OCI-LY1 (cell line): ENCODE data around the gene EME2.

Source experiments
- H2AFZ ChIP-seq: fragments of 200-600 bp; sonication (generic), shearing (Covaris generic); 2 replicates; pipeline ENCODE4 v1.6.0; 2014; ENCODE audit warnings: antibody characterized with exemption, mild to moderate bottlenecking, low read length
- H3F3A ChIP-seq: fragments of 200-600 bp; sonication (generic), shearing (Covaris generic); 2 replicates; pipeline ENCODE4 v1.6.0; 2014; ENCODE audit warnings: mild to moderate bottlenecking, antibody characterized with exemption, low read length, moderate library complexity; ENCODE audit not compliant: insufficient read depth
- H3K27ac ChIP-seq: fragments of 200-600 bp; sonication (generic); 2 replicates; pipeline ENCODE4 v1.5.1; 2014; ENCODE audit warnings: low read length, mixed run types, mild to moderate bottlenecking, low read depth; ENCODE audit not compliant: poor library complexity, severe bottlenecking
- H3K27me3 ChIP-seq: fragments of 200-600 bp; sonication (generic); 2 replicates; pipeline ENCODE4 v1.6.0; 2014; ENCODE audit warnings: antibody characterized with exemption, mild to moderate bottlenecking, low read length, moderate library complexity; ENCODE audit not compliant: insufficient read depth
- H3K36me3 ChIP-seq: fragments of 200-600 bp; sonication (generic); 2 replicates; pipeline ENCODE4 v1.6.1; 2014; ENCODE audit warnings: mild to moderate bottlenecking, antibody characterized with exemption, low read length, moderate library complexity, mixed read lengths; ENCODE audit not compliant: insufficient read depth
- H3K4me1 ChIP-seq: fragments of 200-600 bp; sonication (generic); 2 replicates; pipeline ENCODE4 v1.5.1; 2014; ENCODE audit warnings: mild to moderate bottlenecking, low read length, moderate library complexity; ENCODE audit not compliant: insufficient read depth, severe bottlenecking
- H3K4me2 ChIP-seq: fragments of 200-600 bp; sonication (generic), shearing (Covaris generic); 2 replicates; pipeline ENCODE4 v1.6.1; 2014; ENCODE audit warnings: low read length
- H3K4me3 ChIP-seq: fragments of 200-600 bp; sonication (generic); 2 replicates; pipeline ENCODE4 v1.5.1; 2014; ENCODE audit warnings: low read length, low read depth, mild to moderate bottlenecking, mixed read lengths; ENCODE audit not compliant: poor library complexity, severe bottlenecking
- H3K79me2 ChIP-seq: fragments of 200-600 bp; shearing (Covaris generic); 2 replicates; pipeline ENCODE4 v1.6.1; 2016; ENCODE audit warnings: mixed run types, low read length, mixed read lengths; ENCODE audit not compliant: insufficient read depth
- H3K9ac ChIP-seq: fragments of 200-600 bp; sonication (generic), shearing (Covaris generic); 2 replicates; pipeline ENCODE4 v1.6.1; 2014; ENCODE audit warnings: mild to moderate bottlenecking, low read length, mixed read lengths
- H3K9me2 ChIP-seq: fragments of 200-600 bp; sonication (generic), shearing (Covaris generic); 2 replicates; pipeline ENCODE4 v1.6.1; 2014; ENCODE audit warnings: low read depth, mild to moderate bottlenecking, low read length, mixed read lengths
- H3K9me3 ChIP-seq: fragments of 200-600 bp; shearing (Covaris generic); 2 replicates; pipeline ENCODE4 v1.6.1; 2014; ENCODE audit warnings: low read length, mixed read lengths
- H4K20me1 ChIP-seq: fragments of 200-600 bp; sonication (generic), shearing (Covaris generic); 2 replicates; pipeline ENCODE4 v1.6.0; 2016; ENCODE audit warnings: mild to moderate bottlenecking, low read length; ENCODE audit not compliant: insufficient read depth
- EZH2 ChIP-seq: fragments of 200-600 bp; sonication (generic), shearing (Covaris generic); IDR thresholded peaks from 2 replicates; pipeline ENCODE4 v1.8.0; 2017; ENCODE audit warnings: borderline replicate concordance, mixed run types, mild to moderate bottlenecking, antibody characterized with exemption, low read length, moderate library complexity, mixed read lengths
- TF ChIP-seq, protein P1 (sequence below): fragments of 200-600 bp; sonication (generic), shearing (Covaris generic); IDR thresholded peaks from 2 replicates; pipeline ENCODE4 v1.5.1; 2017; ENCODE audit warnings: mild to moderate bottlenecking, antibody characterized with exemption, low read length, moderate library complexity, mixed read lengths

EME2 gene

DNA sequence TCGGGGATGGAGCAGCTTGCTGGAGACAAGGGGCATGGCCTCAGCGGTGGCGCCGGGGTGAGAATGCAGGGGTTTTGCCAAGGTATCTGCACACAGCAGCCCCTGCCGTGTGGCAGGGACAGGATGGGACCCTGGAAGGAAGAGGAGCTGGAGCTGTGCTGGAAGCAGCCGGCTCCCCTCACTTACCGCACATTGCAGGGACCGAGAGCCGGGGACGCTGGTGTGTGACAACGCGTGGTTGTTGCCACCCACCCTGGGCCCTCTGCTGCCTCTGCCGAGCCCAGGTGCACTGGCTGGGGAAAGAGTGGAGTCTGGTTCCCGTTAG is 13.2 kb downstream of the EME2 start:
- peaks cover 45% of the 10 kb centered on the region for H3K36me3 ChIP-seq
- no peak overlapping the region for H3K4me3 ChIP-seq

DNA sequence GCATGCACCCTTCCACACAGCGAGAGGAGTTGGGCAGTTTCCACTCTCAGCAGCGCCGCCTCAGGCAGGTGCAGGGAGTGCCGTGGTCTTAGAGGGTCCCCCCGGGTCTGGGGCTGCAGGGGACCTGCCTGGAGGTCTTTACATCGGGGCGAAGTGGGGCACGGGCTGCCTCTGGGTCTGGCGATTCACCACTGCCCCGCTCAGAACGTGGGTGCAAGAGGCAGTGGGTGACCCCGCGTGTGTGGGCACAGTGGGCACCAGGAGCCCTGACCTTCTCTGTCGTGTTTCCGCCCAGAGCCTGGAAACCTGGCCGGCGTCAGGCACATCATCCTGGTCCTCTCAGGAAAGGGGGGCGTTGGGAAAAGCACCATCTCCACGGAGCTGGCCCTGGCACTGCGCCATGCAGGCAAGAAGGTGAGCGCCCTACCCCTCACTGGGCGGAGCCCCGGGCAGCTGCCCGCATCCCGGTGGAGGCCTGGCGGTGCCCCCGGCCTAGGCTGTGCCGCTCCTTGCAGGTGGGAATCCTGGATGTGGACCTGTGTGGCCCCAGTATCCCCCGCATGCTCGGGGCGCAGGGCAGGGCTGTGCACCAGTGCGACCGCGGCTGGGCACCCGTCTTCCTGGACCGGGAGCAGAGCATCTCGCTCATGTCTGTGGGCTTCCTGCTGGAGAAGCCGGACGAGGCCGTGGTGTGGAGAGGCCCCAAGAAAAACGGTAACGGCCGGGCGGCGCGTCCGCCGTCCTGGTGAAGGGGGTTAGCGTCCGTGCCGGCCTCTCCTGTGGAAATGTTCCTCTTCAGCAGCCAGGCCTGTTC is 13.8 kb downstream of the EME2 start:
- no peak overlapping the region for H3K4me3 ChIP-seq
- H3K4me1 ChIP-seq, result peaks cover 10% of the 10 kb centered on the region
- peaks cover 42% of the 10 kb centered on the region for H3K36me3 ChIP-seq
- no peaks in the 10 kb centered on the region for H3K9me3 ChIP-seq
- peaks cover 6% of the 10 kb centered on the region for H3K79me2 ChIP-seq
- H3K4me2 ChIP-seq, result no peak overlapping the region
- H3K9ac ChIP-seq, result no peak overlapping the region
- H2AFZ ChIP-seq, result no peak overlapping the region
- TF ChIP-seq, protein P1, sequence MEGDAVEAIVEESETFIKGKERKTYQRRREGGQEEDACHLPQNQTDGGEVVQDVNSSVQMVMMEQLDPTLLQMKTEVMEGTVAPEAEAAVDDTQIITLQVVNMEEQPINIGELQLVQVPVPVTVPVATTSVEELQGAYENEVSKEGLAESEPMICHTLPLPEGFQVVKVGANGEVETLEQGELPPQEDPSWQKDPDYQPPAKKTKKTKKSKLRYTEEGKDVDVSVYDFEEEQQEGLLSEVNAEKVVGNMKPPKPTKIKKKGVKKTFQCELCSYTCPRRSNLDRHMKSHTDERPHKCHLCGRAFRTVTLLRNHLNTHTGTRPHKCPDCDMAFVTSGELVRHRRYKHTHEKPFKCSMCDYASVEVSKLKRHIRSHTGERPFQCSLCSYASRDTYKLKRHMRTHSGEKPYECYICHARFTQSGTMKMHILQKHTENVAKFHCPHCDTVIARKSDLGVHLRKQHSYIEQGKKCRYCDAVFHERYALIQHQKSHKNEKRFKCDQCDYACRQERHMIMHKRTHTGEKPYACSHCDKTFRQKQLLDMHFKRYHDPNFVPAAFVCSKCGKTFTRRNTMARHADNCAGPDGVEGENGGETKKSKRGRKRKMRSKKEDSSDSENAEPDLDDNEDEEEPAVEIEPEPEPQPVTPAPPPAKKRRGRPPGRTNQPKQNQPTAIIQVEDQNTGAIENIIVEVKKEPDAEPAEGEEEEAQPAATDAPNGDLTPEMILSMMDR, result no peak
- no peak for TF ChIP-seq EZH2
- no peaks in the 10 kb centered on the region for H4K20me1 ChIP-seq
- H3K27ac ChIP-seq, result no peak overlapping the region
- no peaks in the 10 kb centered on the region for H3K27me3 ChIP-seq
- H3K9me2 ChIP-seq, result no peaks in the 10 kb centered on the region
- H3F3A ChIP-seq, result no peaks in the 10 kb centered on the region

More for the DNA sequence above, 13.2 kb downstream of the EME2 start:
- H3F3A ChIP-seq, result no peaks in the 10 kb centered on the region
- H3K4me1 ChIP-seq, result peaks cover 16% of the 10 kb centered on the region
- TF ChIP-seq, protein P1, result no peak
- TF ChIP-seq EZH2, result no peak
- no peak overlapping the region for H3K9ac ChIP-seq
- no peaks in the 10 kb centered on the region for H4K20me1 ChIP-seq
- H2AFZ ChIP-seq, result no peak overlapping the region
- no peak overlapping the region for H3K4me2 ChIP-seq
- H3K79me2 ChIP-seq, result peaks cover 6% of the 10 kb centered on the region
- H3K9me3 ChIP-seq, result no peaks in the 10 kb centered on the region
- no peaks in the 10 kb centered on the region for H3K27me3 ChIP-seq
- H3K27ac ChIP-seq, result no peak overlapping the region
- no peaks in the 10 kb centered on the region for H3K9me2 ChIP-seq

DNA sequence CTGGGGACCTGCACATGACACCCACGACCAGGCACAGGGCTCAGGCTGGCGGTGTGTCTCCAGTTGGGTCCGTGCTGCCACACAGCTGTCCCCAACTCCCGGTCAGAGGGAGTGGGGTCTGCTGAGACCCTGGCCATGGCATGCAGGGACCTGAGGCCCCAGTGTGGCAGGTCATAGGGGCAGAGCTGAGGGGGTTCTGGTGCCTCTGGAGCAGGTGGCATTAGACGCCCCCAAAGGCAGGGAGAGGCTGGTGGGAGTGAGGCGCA is 14.4 kb downstream of the EME2 start:
- H3K4me3 ChIP-seq, result no peak overlapping the region
- no peak overlapping the region for H2AFZ ChIP-seq
- no peak overlapping the region for H3K9ac ChIP-seq
- no peak overlapping the region for H3K4me2 ChIP-seq
- H3K9me2 ChIP-seq, result no peaks in the 10 kb centered on the region
- H3K27me3 ChIP-seq, result no peaks in the 10 kb centered on the region
- no peaks in the 10 kb centered on the region for H3F3A ChIP-seq
- no peaks in the 10 kb centered on the region for H4K20me1 ChIP-seq
- no peaks in the 10 kb centered on the region for H3K9me3 ChIP-seq
- H3K79me2 ChIP-seq, result peaks cover 6% of the 10 kb centered on the region
- TF ChIP-seq EZH2, result no peak
- TF ChIP-seq, protein P1, result no peak
- H3K27ac ChIP-seq, result no peak overlapping the region
- H3K4me1 ChIP-seq, result peaks cover 7% of the 10 kb centered on the region
- peaks cover 42% of the 10 kb centered on the region for H3K36me3 ChIP-seq
